HCT116 (cell line): ENCODE data around the gene MIEN1. TPM values are rescaled to one million over a fixed set of nuclear protein-coding genes. Genes with fewer than 3 reads are reported as not detected.

Source experiments
- ATAC-seq: fragments of 200-7000 bp; cut with Tn5 transposase; 2 replicates; pipeline ENCODE4 v1.9.1; 2020; ENCODE audit warnings: mild to moderate bottlenecking, moderate library complexity
- BruUV-seq: library from RNA; stranded (reverse); fragments of 400-500 nt; replicated peaks from 2 replicates; lab custom pipeline; 2021; lab: Mats Ljungman, UMichigan
- CTCF ChIA-PET: fragments of 300-600 bp; sonication (Branson Sonifier 250); formaldehyde crosslinking; loops from one replicate; lab custom pipeline; 2021; ENCODE audit warnings: antibody characterized with exemption; lab: Charles Lee
- POLR2A ChIA-PET: fragments of 300-600, 350-600 bp; sonication (Branson Sonifier 250); formaldehyde crosslinking; loops from one replicate; lab custom pipeline; 2021; ENCODE audit warnings: antibody characterized with exemption; lab: Charles Lee
- RAD21 ChIA-PET, 2 experiments: fragments of 300-600 bp; sonication (Branson Sonifier 250); formaldehyde crosslinking; loops; one replicate each; lab custom pipeline; 2023; ENCODE audit warnings: low total read pairs in 2 of 2; ENCODE audit not compliant: uncharacterized antibody in 2 of 2, unreplicated experiment in 2 of 2, low non-redundant PET in 1 of 2; lab: Charles Lee
- DNase-seq: peaks from one replicate; pipeline ENCODE4 v3.0.0-alpha.2; 2010; ENCODE audit warnings: low read depth, low spot score
- H2AFZ ChIP-seq: fragments of 200-600 bp; shearing (Covaris generic), sonication (generic); 2 replicates; pipeline ENCODE4 v1.6.1; 2017; ENCODE audit warnings: low read depth, mixed run types, mixed read lengths, antibody characterized with exemption, low read length; ENCODE audit not compliant: poor library complexity, severe bottlenecking
- H3K27ac ChIP-seq: 2 replicates; pipeline ENCODE4 v1.5.1; 2012; ENCODE audit warnings: low read depth, low read length
- H3K27me3 ChIP-seq: fragments of 200-600 bp; sonication (generic); 2 replicates; pipeline ENCODE4 v1.6.1; 2016; ENCODE audit warnings: mixed run types, low read length, mixed read lengths; ENCODE audit not compliant: insufficient read depth
- H3K36me3 ChIP-seq, 2 experiments: fragments of 200-500 bp in 1 of 2; fragments of 200-600 bp in 1 of 2; sonication (Bioruptor generic) in 1 of 2; sonication (generic) in 1 of 2; 2 replicates each; pipeline versions ENCODE4 v1.5.1 to v1.6.1; 2014 to 2016; ENCODE audit warnings: low read length in 2 of 2, inconsistent platforms in 1 of 2, mixed read lengths in 1 of 2, mixed run types in 1 of 2; ENCODE audit not compliant: insufficient read depth in 2 of 2, control insufficient read depth in 1 of 2
- H3K4me1 ChIP-seq, 2 experiments: fragments of 200-600 bp in 1 of 2; sonication (generic) in 1 of 2; 2 replicates each; pipeline versions ENCODE4 v1.5.1 to v1.6.1; 2012 to 2017; ENCODE audit warnings: low read length in 2 of 2, inconsistent platforms in 1 of 2, mild to moderate bottlenecking in 1 of 2, mixed read lengths in 1 of 2, mixed run types in 1 of 2, moderate library complexity in 1 of 2; ENCODE audit not compliant: insufficient read depth in 2 of 2, control insufficient read depth in 1 of 2
- H3K4me2 ChIP-seq: fragments of 200-600 bp; sonication (generic); 2 replicates; pipeline ENCODE4 v1.6.1; 2017; ENCODE audit warnings: mixed run types, low read length, mixed read lengths
- H3K4me3 ChIP-seq, 2 experiments: fragments of 200-600 bp in 1 of 2; sonication (generic) in 1 of 2; replicated peaks in 1 of 2; 2 replicates each; pipeline ENCODE4 v1.5.1; 2011 to 2016; ENCODE audit warnings: low read length in 2 of 2, control low read depth in 1 of 2, low read depth in 1 of 2, mild to moderate bottlenecking in 1 of 2, mixed read lengths in 1 of 2, mixed run types in 1 of 2
- H3K79me2 ChIP-seq: fragments of 200-600 bp; sonication (generic); 2 replicates; pipeline ENCODE4 v1.6.1; 2017; ENCODE audit warnings: mild to moderate bottlenecking, mixed run types, low read length, moderate library complexity, mixed read lengths; ENCODE audit not compliant: insufficient read depth
- H3K9ac ChIP-seq: fragments of 200-600 bp; sonication (generic); 2 replicates; pipeline ENCODE4 v1.6.1; 2016; ENCODE audit warnings: low read length, mixed read lengths
- H3K9me2 ChIP-seq: fragments of 200-600 bp; sonication (generic), shearing (Covaris generic); 2 replicates; pipeline ENCODE4 v1.6.1; 2017; ENCODE audit warnings: mixed run types, mild to moderate bottlenecking, moderate library complexity; ENCODE audit not compliant: insufficient read depth
- H3K9me3 ChIP-seq, 2 experiments: fragments of 200-500 bp in 1 of 2; fragments of 200-600 bp in 1 of 2; sonication (Bioruptor generic) in 1 of 2; sonication (generic) in 1 of 2; 2 replicates each; pipeline ENCODE4 v1.6.1; 2014 to 2017; ENCODE audit warnings: low read length in 2 of 2, mixed read lengths in 2 of 2, inconsistent platforms in 1 of 2, low read depth in 1 of 2, mild to moderate bottlenecking in 1 of 2, mixed run types in 1 of 2, moderate library complexity in 1 of 2; ENCODE audit not compliant: control insufficient read depth in 1 of 2, insufficient read depth in 1 of 2
- H4K20me1 ChIP-seq: fragments of 200-600 bp; sonication (generic), shearing (Covaris generic); 2 replicates; pipeline ENCODE4 v1.6.1; 2017; ENCODE audit warnings: mixed run types, mild to moderate bottlenecking, moderate library complexity; ENCODE audit not compliant: insufficient read depth
- ATF3 ChIP-seq: IDR thresholded peaks from 2 replicates; pipeline ENCODE4 v1.6.1; 2012
- EGR1 ChIP-seq: IDR thresholded peaks from 2 replicates; pipeline ENCODE4 v1.6.1; 2012; ENCODE audit warnings: low read depth
- ELF1 ChIP-seq: IDR thresholded peaks from 2 replicates; pipeline ENCODE4 v1.6.1; 2012; ENCODE audit warnings: low read depth, borderline replicate concordance
- EZH2 ChIP-seq: fragments of 200-600 bp; sonication (generic); IDR thresholded peaks from 2 replicates; pipeline ENCODE4 v1.6.1; 2017; ENCODE audit warnings: antibody characterized with exemption, mixed run types
- JUND ChIP-seq: IDR thresholded peaks from 2 replicates; pipeline ENCODE4 v1.6.1; 2012
- POLR2A ChIP-seq: IDR thresholded peaks from 2 replicates; pipeline ENCODE4 v1.7.0; 2011; ENCODE audit warnings: borderline replicate concordance; ENCODE audit not compliant: insufficient read depth, insufficient read length; ENCODE audit errors: extremely low read depth
- POLR2AphosphoS5 ChIP-seq: IDR thresholded peaks from 2 replicates; pipeline ENCODE4 v1.6.1; 2011; ENCODE audit warnings: mild to moderate bottlenecking, low read depth, low read length, moderate library complexity
- RAD21 ChIP-seq: IDR thresholded peaks from 2 replicates; pipeline ENCODE4 v1.6.1; 2012; ENCODE audit warnings: low read depth, mild to moderate bottlenecking
- SIN3A ChIP-seq: IDR thresholded peaks from 2 replicates; pipeline ENCODE4 v1.6.1; 2012; ENCODE audit warnings: low read depth
- SRF ChIP-seq: IDR thresholded peaks from 2 replicates; pipeline ENCODE4 v1.6.1; 2012; ENCODE audit warnings: low read depth
- YY1 ChIP-seq: IDR thresholded peaks from 2 replicates; pipeline ENCODE4 v1.6.1; 2011; ENCODE audit warnings: low read length, low read depth, moderate library complexity, mild to moderate bottlenecking; ENCODE audit not compliant: insufficient replicate concordance; ENCODE audit errors: extremely low read depth
- ZFX ChIP-seq: fragments of 450-650 bp; IDR thresholded peaks from 2 replicates; pipeline ENCODE4 v1.6.1; 2017
- intact Hi-C: fragments of 100-400 bp; cut with micrococcal nuclease; formaldehyde crosslinking; loops from 2 replicates; pipeline ENCODE4 v1.10.0; 2022
- total RNA-seq: library from RNA; stranded (reverse); gene quantifications from one replicate; pipeline ENCODE4 v1.2.1, GENCODE V29; 2021; ENCODE audit not compliant: unreplicated experiment
- TF ChIP-seq, protein P1 (sequence below), 3 experiments: fragments of 200-600 bp in 1 of 3; sonication (generic) in 1 of 3; IDR thresholded peaks in 2 of 3; conservative IDR thresholded peaks in 1 of 3; 2 replicates each; pipeline ENCODE4 v1.5.1; 2012 to 2017; ENCODE audit warnings: low read depth in 2 of 3, low read length in 2 of 3, antibody characterized with exemption in 1 of 3, borderline replicate concordance in 1 of 3, control low read depth in 1 of 3, mild to moderate bottlenecking in 1 of 3, mixed read lengths in 1 of 3, mixed run types in 1 of 3, moderate library complexity in 1 of 3; ENCODE audit not compliant: insufficient read depth in 1 of 3

The MIEN1 gene
- total RNA-seq, 1 experiment from 2014 or later: 73.9 TPM

- Histone ChIP-seq H3K9me2 (no peaks in the 10 kb centered on the region), H3K27me3 (no peaks in the 10 kb centered on the region), H2AFZ (no peak overlapping the region), H3K9me3 (no peaks in the 10 kb centered on the region), H4K20me1 (no peaks in the 10 kb centered on the region), H3K4me3 (peak overlapping the region; percentile 76 to 88), H3K9ac (peak overlapping the region; percentile 91), H3K79me2 (peaks cover 54% of the 10 kb centered on the region), H3K4me2 (peak overlapping the region; percentile 79), H3K4me1 (peaks cover 25 to 50% of the 10 kb centered on the region in 2 experiments), H3K36me3 (no peaks in the 10 kb centered on the region), H3K27ac (peak overlapping the region; percentile 76)
- intact Hi-C loops: no loop called here
- no TSS peak for BruUV-seq
- no peak for DNase-seq
- ATAC-seq: peak; percentile 72
- ChIA-PET RAD21 (interaction anchor here in 1 of 2 experiments (1.3 kb wide), 1 partner anchor 79 kb away, joined by 4 read pairs; no protein-coding TSS in a partner anchor), POLR2A (interaction anchor here (0.8 to 1.7 kb wide), 6 partner anchors 12 to 84 kb away, joined by 3 to 16 read pairs (median 6); partner anchors contain the start of gene PGAP3), CTCF (interaction anchor here (0.7 to 2.2 kb wide), 8 partner anchors 10 to 82 kb away, joined by 3 to 13 read pairs (median 3); partner anchors contain the start of gene MIEN1)
- TF ChIP-seq JUND (no peak), ZFX (peak; percentile 67; the same call in 1 of the 2 replicates)
These were observed 30.0 kb downstream of the MIEN1 start for GRCh38 chr17:39700148-39700987.

DNA sequence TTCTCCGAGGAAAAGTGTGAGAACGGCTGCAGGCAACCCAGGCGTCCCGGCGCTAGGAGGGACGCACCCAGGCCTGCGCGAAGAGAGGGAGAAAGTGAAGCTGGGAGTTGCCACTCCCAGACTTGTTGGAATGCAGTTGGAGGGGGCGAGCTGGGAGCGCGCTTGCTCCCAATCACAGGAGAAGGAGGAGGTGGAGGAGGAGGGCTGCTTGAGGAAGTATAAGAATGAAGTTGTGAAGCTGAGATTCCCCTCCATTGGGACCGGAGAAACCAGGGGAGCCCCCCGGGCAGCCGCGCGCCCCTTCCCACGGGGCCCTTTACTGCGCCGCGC lies 30.5 kb downstream of the MIEN1 start, which contains the start of gene ERBB2:
Gene ERBB2 (plus strand): TSS at position 247 of the 330 bp plus-strand sequence. CDS start 175 bp downstream, outside the sequence.
- DNase-seq (peak; percentile 57), ATAC-seq (peak; percentile 92)
- Histone ChIP-seq H3K9ac (peak within 1 kb of the TSS; percentile 91), H3K4me3 (peak within 1 kb of the TSS; percentile 76 to 88), H3K79me2 (peaks cover 49% of the 10 kb centered on the region), H3K27ac (peak within 1 kb of the TSS; percentile 76), H3K9me3 (no peaks in the 10 kb centered on the region), H2AFZ (no peak within 1 kb of the TSS), H4K20me1 (no peaks in the 10 kb centered on the region), H3K9me2 (no peaks in the 10 kb centered on the region), H3K36me3 (no peaks in the 10 kb centered on the region), H3K27me3 (no peaks in the 10 kb centered on the region), H3K4me1 (peaks cover 20 to 44% of the 10 kb centered on the region in 2 experiments), H3K4me2 (peak within 1 kb of the TSS; percentile 79)
- intact Hi-C loops: no loop called here
- ChIA-PET POLR2A (interaction anchor here (0.8 to 1.7 kb wide), 6 partner anchors 11 to 84 kb away, joined by 3 to 16 read pairs (median 6); partner anchors contain the start of gene PGAP3), CTCF (interaction anchor here (0.9 to 2.2 kb wide), 7 partner anchors 11 to 81 kb away, joined by 3 to 13 read pairs (median 3); partner anchors contain the start of gene MIEN1), RAD21 (interaction anchor here in 1 of 2 experiments (1.3 kb wide), 1 partner anchor 78 kb away, joined by 4 read pairs; no protein-coding TSS in a partner anchor)
- no TSS peak for BruUV-seq
- TF ChIP-seq EGR1 (peak; percentile 63), JUND (no peak), ATF3 (no peak), POLR2AphosphoS5 (peak; percentile 86), EZH2 (no peak), RAD21 (no peak), SIN3A (no peak), SRF (no peak), ELF1 (no peak), YY1 (no peak), ZFX (no peak), POLR2A (peak; percentile 66)
- TF ChIP-seq, protein P1, sequence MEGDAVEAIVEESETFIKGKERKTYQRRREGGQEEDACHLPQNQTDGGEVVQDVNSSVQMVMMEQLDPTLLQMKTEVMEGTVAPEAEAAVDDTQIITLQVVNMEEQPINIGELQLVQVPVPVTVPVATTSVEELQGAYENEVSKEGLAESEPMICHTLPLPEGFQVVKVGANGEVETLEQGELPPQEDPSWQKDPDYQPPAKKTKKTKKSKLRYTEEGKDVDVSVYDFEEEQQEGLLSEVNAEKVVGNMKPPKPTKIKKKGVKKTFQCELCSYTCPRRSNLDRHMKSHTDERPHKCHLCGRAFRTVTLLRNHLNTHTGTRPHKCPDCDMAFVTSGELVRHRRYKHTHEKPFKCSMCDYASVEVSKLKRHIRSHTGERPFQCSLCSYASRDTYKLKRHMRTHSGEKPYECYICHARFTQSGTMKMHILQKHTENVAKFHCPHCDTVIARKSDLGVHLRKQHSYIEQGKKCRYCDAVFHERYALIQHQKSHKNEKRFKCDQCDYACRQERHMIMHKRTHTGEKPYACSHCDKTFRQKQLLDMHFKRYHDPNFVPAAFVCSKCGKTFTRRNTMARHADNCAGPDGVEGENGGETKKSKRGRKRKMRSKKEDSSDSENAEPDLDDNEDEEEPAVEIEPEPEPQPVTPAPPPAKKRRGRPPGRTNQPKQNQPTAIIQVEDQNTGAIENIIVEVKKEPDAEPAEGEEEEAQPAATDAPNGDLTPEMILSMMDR (IDR thresholded peaks at IDR 0.05 in 2 of 3, conservative IDR thresholded peaks at IDR 0.05 in 1 of 3; ENCODE audit: borderline replicate concordance in 1 of 3, insufficient read depth in 1 of 3, low read depth in 2 of 3, low read length in 2 of 3): no peak
